ENCODE results near the gene CHTOP.

CHTOP gene

GRCh38 chr1:153628638-153629342 lies 5.1 kb upstream of the CHTOP start:
- TF ChIP-seq POLR2A (IDR thresholded peaks at IDR 0.05; ENCODE audit: low read depth, low read length) = no peak
- no peak for TF ChIP-seq POLR2AphosphoS5 (IDR thresholded peaks at IDR 0.05; ENCODE audit: low read depth, low read length)
- TF ChIP-seq TAF1 (IDR thresholded peaks at IDR 0.05; ENCODE audit: low read depth, low read length) = no peak
- no peak for TF ChIP-seq PAX5 (IDR thresholded peaks at IDR 0.05; ENCODE audit: insufficient read depth, low read length, severe bottlenecking)
- TF ChIP-seq POU2F2 (IDR thresholded peaks at IDR 0.05; ENCODE audit: low read depth, low read length) = no peak
- no peak for TF ChIP-seq SPI1 (IDR thresholded peaks at IDR 0.05; ENCODE audit: low read depth, low read length)
- FAIRE-seq (no peak), DNase-seq (ENCODE audit: insufficient read length, low spot score) (no peak)

DNA sequence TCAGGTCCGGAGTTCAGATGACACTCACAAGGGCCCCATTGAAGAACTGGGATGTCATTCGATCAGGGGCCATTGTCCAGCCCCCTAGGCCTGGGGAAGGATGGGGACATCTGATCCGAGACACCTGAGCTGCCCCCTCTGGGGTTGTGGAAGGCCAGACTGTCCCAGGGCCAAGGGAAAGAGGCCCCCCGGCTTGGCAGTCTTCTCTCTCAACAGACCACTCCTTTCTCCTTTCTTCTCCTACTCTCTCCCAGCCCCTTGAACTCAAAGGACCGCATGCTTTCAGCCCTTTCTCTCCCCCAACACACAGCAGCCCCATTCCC lies 4.6 kb upstream of the CHTOP start:
- TF ChIP-seq TAF1 (IDR thresholded peaks at IDR 0.05; ENCODE audit: low read depth, low read length) (no peak), POLR2A (IDR thresholded peaks at IDR 0.05; ENCODE audit: low read depth, low read length) (no peak), PAX5 (IDR thresholded peaks at IDR 0.05; ENCODE audit: insufficient read depth, low read length, severe bottlenecking) (no peak), SPI1 (IDR thresholded peaks at IDR 0.05; ENCODE audit: low read depth, low read length) (no peak), POU2F2 (IDR thresholded peaks at IDR 0.05; ENCODE audit: low read depth, low read length) (no peak), POLR2AphosphoS5 (IDR thresholded peaks at IDR 0.05; ENCODE audit: low read depth, low read length) (no peak)
- DNase-seq (ENCODE audit: insufficient read length, low spot score) (no peak), FAIRE-seq (no peak)

GRCh38 chr1:153629971-153630370 lies 3.9 kb upstream of the CHTOP start:
- DNase-seq (ENCODE audit: insufficient read length, low spot score) (no peak), FAIRE-seq (no peak)
- TF ChIP-seq TAF1 (IDR thresholded peaks at IDR 0.05; ENCODE audit: low read depth, low read length) (no peak), POU2F2 (IDR thresholded peaks at IDR 0.05; ENCODE audit: low read depth, low read length) (no peak), SPI1 (IDR thresholded peaks at IDR 0.05; ENCODE audit: low read depth, low read length) (no peak), PAX5 (IDR thresholded peaks at IDR 0.05; ENCODE audit: insufficient read depth, low read length, severe bottlenecking) (no peak), POLR2AphosphoS5 (IDR thresholded peaks at IDR 0.05; ENCODE audit: low read depth, low read length) (no peak), POLR2A (IDR thresholded peaks at IDR 0.05; ENCODE audit: low read depth, low read length) (no peak)

GRCh38 chr1:153630384-153630783 lies 3.5 kb upstream of the CHTOP start:
- no peak for DNase-seq (ENCODE audit: insufficient read length, low spot score)
- FAIRE-seq = no peak
- TF ChIP-seq TAF1 (IDR thresholded peaks at IDR 0.05; ENCODE audit: low read depth, low read length) (no peak), PAX5 (IDR thresholded peaks at IDR 0.05; ENCODE audit: insufficient read depth, low read length, severe bottlenecking) (no peak), POLR2A (IDR thresholded peaks at IDR 0.05; ENCODE audit: low read depth, low read length) (no peak), SPI1 (IDR thresholded peaks at IDR 0.05; ENCODE audit: low read depth, low read length) (no peak), POLR2AphosphoS5 (IDR thresholded peaks at IDR 0.05; ENCODE audit: low read depth, low read length) (no peak), POU2F2 (IDR thresholded peaks at IDR 0.05; ENCODE audit: low read depth, low read length) (no peak)

DNA sequence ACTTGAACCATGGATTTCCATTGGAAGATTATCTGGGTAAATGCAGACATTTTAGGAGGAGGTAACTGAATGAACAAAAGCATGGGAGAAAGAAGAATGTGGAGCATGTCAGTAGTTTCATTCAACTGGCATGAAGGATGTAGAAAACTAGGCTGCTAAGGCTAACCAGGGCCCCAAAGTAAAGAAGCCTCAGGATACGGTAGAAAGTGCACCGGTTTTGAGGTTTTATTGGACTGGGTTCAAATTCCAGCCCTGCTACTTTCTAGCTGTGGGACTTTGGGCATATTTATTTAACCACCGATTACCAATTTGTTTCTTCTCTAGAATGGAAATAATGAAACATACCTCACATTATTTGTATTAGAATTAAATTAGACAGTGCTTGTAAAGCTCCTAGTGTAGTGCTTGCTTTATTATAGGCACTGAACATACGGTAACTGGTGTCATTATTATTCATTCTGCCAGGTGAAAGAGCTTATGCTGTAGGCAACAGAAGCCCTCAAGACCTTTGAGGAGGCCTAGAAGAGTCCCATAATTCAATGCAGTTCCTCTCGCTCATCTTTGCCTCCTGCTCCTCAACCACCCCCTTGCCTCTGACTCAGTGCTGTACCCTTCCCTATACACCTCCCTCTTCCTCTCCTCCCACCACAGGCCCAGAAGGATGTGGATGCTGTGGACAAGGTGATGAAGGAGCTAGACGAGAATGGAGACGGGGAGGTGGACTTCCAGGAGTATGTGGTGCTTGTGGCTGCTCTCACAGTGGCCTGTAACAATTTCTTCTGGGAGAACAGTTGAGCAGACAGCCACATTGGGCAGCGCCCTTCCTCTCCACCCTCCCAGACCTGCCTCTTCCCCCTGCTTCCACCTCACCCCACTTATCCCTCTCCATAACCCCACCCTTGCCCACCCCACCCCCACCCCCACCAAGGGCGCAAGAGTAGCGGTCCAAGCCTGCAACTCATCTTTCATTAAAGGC lies 2.5 kb upstream of the CHTOP start:
- DNase-seq (ENCODE audit: insufficient read length, low spot score) (no peak), FAIRE-seq (no peak)
- no peak for TF ChIP-seq POLR2A (IDR thresholded peaks at IDR 0.05; ENCODE audit: low read depth, low read length)
- TF ChIP-seq SPI1 (IDR thresholded peaks at IDR 0.05; ENCODE audit: low read depth, low read length) = no peak
- no peak for TF ChIP-seq POLR2AphosphoS5 (IDR thresholded peaks at IDR 0.05; ENCODE audit: low read depth, low read length)
- TF ChIP-seq PAX5 (IDR thresholded peaks at IDR 0.05; ENCODE audit: insufficient read depth, low read length, severe bottlenecking) = no peak
- TF ChIP-seq TAF1 (IDR thresholded peaks at IDR 0.05; ENCODE audit: low read depth, low read length) = no peak
- no peak for TF ChIP-seq POU2F2 (IDR thresholded peaks at IDR 0.05; ENCODE audit: low read depth, low read length)

GRCh38 chr1:153633161-153633753 lies 609 bp upstream of the CHTOP start:
- FAIRE-seq (no peak), DNase-seq (ENCODE audit: insufficient read length, low spot score) (no peak)
- TF ChIP-seq PAX5 (IDR thresholded peaks at IDR 0.05; ENCODE audit: insufficient read depth, low read length, severe bottlenecking) (no peak), POU2F2 (IDR thresholded peaks at IDR 0.05; ENCODE audit: low read depth, low read length) (no peak), POLR2AphosphoS5 (IDR thresholded peaks at IDR 0.05; ENCODE audit: low read depth, low read length) (no peak), POLR2A (IDR thresholded peaks at IDR 0.05; ENCODE audit: low read depth, low read length) (no peak), SPI1 (IDR thresholded peaks at IDR 0.05; ENCODE audit: low read depth, low read length) (no peak; the same call in 1 of the 2 replicates), TAF1 (IDR thresholded peaks at IDR 0.05; ENCODE audit: low read depth, low read length) (no peak)

GRCh38 chr1:153635872-153636271 lies 2.0 kb downstream of the CHTOP start:
- FAIRE-seq = no peak
- TF ChIP-seq PAX5 (IDR thresholded peaks at IDR 0.05; ENCODE audit: insufficient read depth, low read length, severe bottlenecking) (no peak), TAF1 (IDR thresholded peaks at IDR 0.05; ENCODE audit: low read depth, low read length) (no peak), SPI1 (IDR thresholded peaks at IDR 0.05; ENCODE audit: low read depth, low read length) (no peak), POLR2AphosphoS5 (IDR thresholded peaks at IDR 0.05; ENCODE audit: low read depth, low read length) (no peak), POU2F2 (IDR thresholded peaks at IDR 0.05; ENCODE audit: low read depth, low read length) (no peak), POLR2A (IDR thresholded peaks at IDR 0.05; ENCODE audit: low read depth, low read length) (no peak)

DNA sequence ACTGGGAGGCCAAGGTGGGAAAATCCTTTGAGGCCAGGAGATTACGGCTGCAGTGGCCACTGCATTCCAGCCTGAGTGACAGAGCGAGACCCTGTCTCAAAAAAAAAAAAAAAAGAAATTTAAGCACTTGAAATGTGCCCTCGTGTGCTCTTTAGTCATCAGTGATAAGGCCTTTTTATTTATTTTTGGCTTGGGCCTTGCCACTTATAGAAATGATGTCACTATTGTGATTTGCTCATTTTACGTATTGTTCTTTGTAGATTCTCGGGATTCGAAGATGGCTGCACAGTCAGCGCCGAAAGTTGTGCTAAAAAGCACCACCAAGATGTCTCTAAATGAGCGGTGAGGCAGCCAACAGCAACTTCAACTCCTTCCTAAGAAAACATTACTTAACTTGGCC lies 2.4 kb downstream of the CHTOP start:
- DNase-seq (ENCODE audit: insufficient read length, low spot score) (no peak), FAIRE-seq (no peak)
- no peak for TF ChIP-seq POLR2AphosphoS5 (IDR thresholded peaks at IDR 0.05; ENCODE audit: low read depth, low read length)
- no peak for TF ChIP-seq POU2F2 (IDR thresholded peaks at IDR 0.05; ENCODE audit: low read depth, low read length)
- no peak for TF ChIP-seq PAX5 (IDR thresholded peaks at IDR 0.05; ENCODE audit: insufficient read depth, low read length, severe bottlenecking)
- TF ChIP-seq TAF1 (IDR thresholded peaks at IDR 0.05; ENCODE audit: low read depth, low read length) = no peak
- no peak for TF ChIP-seq POLR2A (IDR thresholded peaks at IDR 0.05; ENCODE audit: low read depth, low read length)
- TF ChIP-seq SPI1 (IDR thresholded peaks at IDR 0.05; ENCODE audit: low read depth, low read length) = no peak

More at GRCh38 chr1:153635872-153636271, 2.0 kb downstream of the CHTOP start:
- DNase-seq (ENCODE audit: insufficient read length, low spot score) = no peak

Data from GM12891 (cell line).